MM.1S (cell line): ENCODE data around the gene LIN28B.

ENCODE experiments used
- EZH2 ChIP-seq: fragments of 300-600 bp; sonication (generic); optimal IDR thresholded peaks from 2 replicates; pipeline ENCODE3; 2017; ENCODE audit warnings: low read depth, mild to moderate bottlenecking, antibody characterized with exemption, low read length, mixed read lengths
- EZH2phosphoT487 ChIP-seq: fragments of 300-600 bp; sonication (generic); IDR thresholded peaks from 2 replicates; pipeline ENCODE4 v1.6.1; 2018; ENCODE audit warnings: antibody characterized with exemption, low read length
- TF ChIP-seq, protein P1 (sequence below): fragments of 300-600 bp; sonication (generic); IDR thresholded peaks from 2 replicates; pipeline ENCODE4 v1.5.1; 2016; ENCODE audit warnings: antibody characterized with exemption, low read length, mixed read lengths

DNA sequence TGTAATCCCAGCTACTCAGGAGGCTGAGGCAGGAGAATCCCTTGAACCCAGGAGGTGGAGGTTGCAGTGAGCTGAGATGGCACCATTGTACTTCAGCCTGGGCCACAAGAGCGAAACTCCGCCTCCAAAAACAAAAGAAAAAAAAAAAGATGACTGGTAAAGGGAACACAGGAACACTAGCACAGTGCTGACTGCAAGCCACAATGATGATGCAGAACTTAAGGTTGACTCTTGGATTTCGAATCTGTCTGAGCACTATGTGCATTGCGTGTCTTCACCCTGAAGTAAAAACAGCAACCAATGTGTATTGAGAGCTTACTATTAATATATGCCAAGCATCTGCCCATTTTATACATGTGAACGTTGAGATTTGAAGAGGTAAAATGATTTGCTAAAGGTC lies 27.6 kb upstream of the LIN28B start:
- TF ChIP-seq, protein P1, sequence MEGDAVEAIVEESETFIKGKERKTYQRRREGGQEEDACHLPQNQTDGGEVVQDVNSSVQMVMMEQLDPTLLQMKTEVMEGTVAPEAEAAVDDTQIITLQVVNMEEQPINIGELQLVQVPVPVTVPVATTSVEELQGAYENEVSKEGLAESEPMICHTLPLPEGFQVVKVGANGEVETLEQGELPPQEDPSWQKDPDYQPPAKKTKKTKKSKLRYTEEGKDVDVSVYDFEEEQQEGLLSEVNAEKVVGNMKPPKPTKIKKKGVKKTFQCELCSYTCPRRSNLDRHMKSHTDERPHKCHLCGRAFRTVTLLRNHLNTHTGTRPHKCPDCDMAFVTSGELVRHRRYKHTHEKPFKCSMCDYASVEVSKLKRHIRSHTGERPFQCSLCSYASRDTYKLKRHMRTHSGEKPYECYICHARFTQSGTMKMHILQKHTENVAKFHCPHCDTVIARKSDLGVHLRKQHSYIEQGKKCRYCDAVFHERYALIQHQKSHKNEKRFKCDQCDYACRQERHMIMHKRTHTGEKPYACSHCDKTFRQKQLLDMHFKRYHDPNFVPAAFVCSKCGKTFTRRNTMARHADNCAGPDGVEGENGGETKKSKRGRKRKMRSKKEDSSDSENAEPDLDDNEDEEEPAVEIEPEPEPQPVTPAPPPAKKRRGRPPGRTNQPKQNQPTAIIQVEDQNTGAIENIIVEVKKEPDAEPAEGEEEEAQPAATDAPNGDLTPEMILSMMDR = no peak
- TF ChIP-seq EZH2phosphoT487 (no peak), EZH2 (no peak)
